Stimulated activated CD4-positive, alpha-beta T cell treated with anti-CD3 and anti-CD28 coated beads, Interleukin-4, amount 100 ng/mL, for 48 hours (primary cell): ENCODE data around the gene RNGTT.

Experiments used
- DNase-seq, 2 donors: peaks; one replicate each; pipeline ENCODE4 v3.0.0-alpha.2; 2020; ENCODE audit warnings: low read depth in 2 of 2

Gene RNGTT

GRCh38 chr6:88561954-88562315 lies 401.5 kb downstream of the RNGTT start:
- DNase-seq: no peak

- no peak for DNase-seq
Observed at GRCh38 chr6:88561034-88561953, 402.1 kb downstream of the RNGTT start.
